H9 (cell line): Measurements from ENCODE around the gene VARS1. TPM values are rescaled to one million over a fixed set of nuclear protein-coding genes. Genes with fewer than 3 reads are reported as not detected.

Source experiments
- DNase-seq: peaks from one replicate; pipeline ENCODE4 v3.0.0-alpha.2; 2017
- H2AFZ ChIP-seq: one replicate; pipeline ENCODE4 v1.6.1; 2013; ENCODE audit warnings: mild to moderate bottlenecking, low read length, control low read depth, moderate library complexity
- H2AK5ac ChIP-seq: 2 replicates; pipeline ENCODE4 v1.6.1; 2013; ENCODE audit warnings: low read length, control low read depth, mixed read lengths; ENCODE audit not compliant: insufficient read length
- H2BK120ac ChIP-seq: one replicate; pipeline ENCODE4 v1.6.1; 2013; ENCODE audit warnings: low read depth, mild to moderate bottlenecking, low read length, control low read depth, inconsistent platforms; ENCODE audit not compliant: poor library complexity, severe bottlenecking
- H2BK12ac ChIP-seq: 2 replicates; pipeline ENCODE4 v1.6.1; 2013; ENCODE audit warnings: low read length, control low read depth, mixed read lengths, low read depth; ENCODE audit not compliant: insufficient read length
- H2BK15ac ChIP-seq: 2 replicates; pipeline ENCODE4 v1.6.1; 2013; ENCODE audit warnings: low read depth, low read length, control low read depth
- H2BK20ac ChIP-seq: one replicate; pipeline ENCODE4 v1.6.1; 2013; ENCODE audit warnings: low read depth, mild to moderate bottlenecking, low read length, control low read depth, inconsistent platforms; ENCODE audit not compliant: poor library complexity, severe bottlenecking
- H2BK5ac ChIP-seq: 2 replicates; pipeline ENCODE4 v1.6.1; 2013; ENCODE audit warnings: low read length, control low read depth, mixed read lengths; ENCODE audit not compliant: insufficient read length
- H3K14ac ChIP-seq: 2 replicates; pipeline ENCODE4 v1.6.1; 2013; ENCODE audit warnings: low read length, control low read depth; ENCODE audit not compliant: insufficient read depth
- H3K18ac ChIP-seq: 2 replicates; pipeline ENCODE4 v1.6.1; 2013; ENCODE audit warnings: low read depth, mild to moderate bottlenecking, mixed read lengths, low read length, control low read depth; ENCODE audit not compliant: insufficient read length
- H3K23ac ChIP-seq: 2 replicates; pipeline ENCODE4 v1.6.1; 2013; ENCODE audit warnings: low read length, control low read depth, mixed read lengths, low read depth; ENCODE audit not compliant: insufficient read length
- H3K23me2 ChIP-seq: 2 replicates; pipeline ENCODE4 v1.6.1; 2013; ENCODE audit warnings: low read depth, mild to moderate bottlenecking, mixed read lengths, low read length, control low read depth; ENCODE audit not compliant: insufficient read length, poor library complexity, severe bottlenecking
- H3K27ac ChIP-seq: 2 replicates; pipeline ENCODE4 v1.5.1; 2013; ENCODE audit warnings: low read length, control low read depth, mixed read lengths, low read depth; ENCODE audit not compliant: insufficient read length
- H3K27me3 ChIP-seq: 2 replicates; pipeline ENCODE4 v1.6.1; 2013; ENCODE audit warnings: low read length, control low read depth, inconsistent platforms; ENCODE audit not compliant: insufficient read depth
- H3K4ac ChIP-seq: 2 replicates; pipeline ENCODE4 v1.6.1; 2013; ENCODE audit warnings: low read depth, mild to moderate bottlenecking, control low read depth, inconsistent platforms, low read length, moderate library complexity
- H3K4me1 ChIP-seq: 2 replicates; pipeline ENCODE4 v1.6.1; 2013; ENCODE audit warnings: low read length, control low read depth, inconsistent platforms; ENCODE audit not compliant: insufficient read depth
- H3K4me2 ChIP-seq: 2 replicates; pipeline ENCODE4 v1.6.1; 2013; ENCODE audit warnings: low read length, control low read depth, mixed read lengths; ENCODE audit not compliant: insufficient read length, insufficient read depth
- H3K56ac ChIP-seq: 2 replicates; pipeline ENCODE4 v1.6.1; 2013; ENCODE audit warnings: low read depth, mild to moderate bottlenecking, mixed read lengths, low read length, control low read depth; ENCODE audit not compliant: insufficient read length
- H3K79me1 ChIP-seq: 2 replicates; pipeline ENCODE4 v1.6.1; 2013; ENCODE audit warnings: low read depth, mild to moderate bottlenecking, moderate library complexity, low read length, control low read depth, inconsistent platforms; ENCODE audit not compliant: insufficient read depth, poor library complexity, severe bottlenecking
- H3K79me2 ChIP-seq: 2 replicates; pipeline ENCODE4 v1.6.1; 2013; ENCODE audit warnings: low read length, control low read depth, inconsistent platforms; ENCODE audit not compliant: insufficient read depth
- H3K9ac ChIP-seq: 2 replicates; pipeline ENCODE4 v1.6.1; 2013; ENCODE audit warnings: low read length, control low read depth, mixed read lengths; ENCODE audit not compliant: insufficient read length; ENCODE audit errors: extremely low read depth
- H3K9me3 ChIP-seq: one replicate; pipeline ENCODE4 v1.6.1; 2013; ENCODE audit warnings: low read depth, low read length, inconsistent platforms; ENCODE audit not compliant: control insufficient read depth
- H3T11ph ChIP-seq: one replicate; pipeline ENCODE4 v1.6.1; 2013; ENCODE audit warnings: mild to moderate bottlenecking, low read length, control low read depth, inconsistent platforms
- H4K20me1 ChIP-seq: one replicate; pipeline ENCODE4 v1.6.1; 2013; ENCODE audit not compliant: control insufficient read depth, insufficient read length, insufficient read depth
- H4K5ac ChIP-seq: 2 replicates; pipeline ENCODE4 v1.6.1; 2013; ENCODE audit warnings: low read depth, mild to moderate bottlenecking, mixed read lengths, low read length, control low read depth; ENCODE audit not compliant: insufficient read length
- H4K8ac ChIP-seq: replicated peaks from 2 replicates; pipeline ENCODE4 v1.6.1; 2013; ENCODE audit warnings: low read length, control low read depth, mixed read lengths, low read depth; ENCODE audit not compliant: insufficient read length
- H4K91ac ChIP-seq: 2 replicates; pipeline ENCODE4 v1.6.1; 2013; ENCODE audit warnings: low read depth, mild to moderate bottlenecking, moderate library complexity, mixed read lengths, low read length, control low read depth; ENCODE audit not compliant: insufficient read length
- H3K27ac Mint-ChIP-seq, 3 experiments: 2 replicates in 2 of 3; 3 replicates in 1 of 3; pipeline ENCODE4 v1.8.0; 2020 to 2021; ENCODE audit warnings: mixed read lengths in 3 of 3, mild to moderate bottlenecking in 1 of 3, moderate library complexity in 1 of 3
- H3K27me3 Mint-ChIP-seq: 2 replicates; pipeline ENCODE4 v1.8.0; 2021; ENCODE audit warnings: low read depth, mild to moderate bottlenecking, moderate library complexity, mixed read lengths
- H3K36me3 Mint-ChIP-seq, 3 experiments: 2 replicates in 2 of 3; 3 replicates in 1 of 3; pipeline ENCODE4 v1.8.0; 2020 to 2021; ENCODE audit warnings: low read depth in 3 of 3, mixed read lengths in 3 of 3; ENCODE audit not compliant: insufficient read depth in 1 of 3
- H3K4me1 Mint-ChIP-seq, 2 experiments: 2 replicates each; pipeline ENCODE4 v1.8.0; 2020; ENCODE audit warnings: mixed read lengths in 2 of 2
- H3K4me3 Mint-ChIP-seq, 2 experiments: 2 replicates in 1 of 2; 3 replicates in 1 of 2; pipeline ENCODE4 v1.8.0; 2020 to 2021; ENCODE audit warnings: mild to moderate bottlenecking in 2 of 2, mixed read lengths in 2 of 2, moderate library complexity in 1 of 2
- H3K9me3 Mint-ChIP-seq, 2 experiments: 2 replicates in 1 of 2; 3 replicates in 1 of 2; pipeline ENCODE4 v1.8.0; 2020; ENCODE audit warnings: mild to moderate bottlenecking in 2 of 2, mixed read lengths in 2 of 2, moderate library complexity in 1 of 2
- WGBS: extraction: QIAGEN DNeasy Blood & Tissue Kit; methylation state at CpG from one replicate; pipeline ENCODE4 v1.1.7; 2013; ENCODE audit warnings: missing lambda C conversion rate, low lambda C conversion rate, mixed read lengths; ENCODE audit not compliant: insufficient read length; ENCODE audit errors: extremely low coverage; 5-methylcytosine and 5-hydroxymethylcytosine counted together
- total RNA-seq: library from RNA; stranded (reverse); gene quantifications from 2 replicates; pipeline ENCODE4 v1.2.1, GENCODE V29; 2021
- TF ChIP-seq, protein P1 (sequence below): fragments of 200-600 bp; sonication (generic); conservative IDR thresholded peaks from 3 replicates; pipeline ENCODE4 v1.8.0; 2021; ENCODE audit warnings: antibody characterized with exemption, mild to moderate bottlenecking

Gene VARS1
- total RNA-seq, 1 experiment from 2014 or later, result 154 TPM

DNA sequence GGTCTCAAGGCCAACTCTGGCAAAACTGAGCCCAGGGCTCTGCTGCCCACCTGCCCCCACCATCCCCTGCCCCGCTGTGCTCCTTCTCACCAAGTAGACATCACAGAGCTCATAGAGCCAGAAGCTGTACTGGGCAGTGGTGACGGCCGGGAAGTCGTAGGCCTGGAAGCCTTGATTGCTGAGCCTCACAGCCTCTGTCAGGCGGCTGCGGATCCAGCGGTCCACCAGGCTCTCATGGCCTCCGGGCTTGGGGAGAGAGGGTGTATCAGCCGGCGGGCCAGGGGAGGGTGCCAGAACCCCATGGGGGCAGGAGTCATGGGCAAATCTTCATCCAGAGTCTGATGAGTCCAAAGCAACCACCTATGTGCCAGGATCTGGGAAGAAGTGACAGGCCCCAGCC is 15.6 kb downstream of the VARS1 start:
- Histone ChIP-seq H3K4me2 (no peak overlapping the region), H3K4ac (no peak overlapping the region), H3K4me1 (no peaks in the 10 kb centered on the region), H3K9me3 (no peaks in the 10 kb centered on the region), H3K56ac (no peak overlapping the region), H3K23me2 (no peaks in the 10 kb centered on the region), H3K9ac (no peak overlapping the region), H3K27me3 (no peaks in the 10 kb centered on the region), H3K14ac (no peak overlapping the region), H2AK5ac (no peak overlapping the region), H3K79me2 (no peaks in the 10 kb centered on the region), H2BK12ac (no peak overlapping the region), H4K91ac (no peak overlapping the region), H4K20me1 (no peaks in the 10 kb centered on the region), H4K5ac (no peak overlapping the region), H2BK120ac (no peak overlapping the region), H3T11ph (no peak overlapping the region), H3K18ac (no peak overlapping the region), H2BK15ac (no peak overlapping the region), H3K79me1 (no peaks in the 10 kb centered on the region), H2BK5ac (no peak overlapping the region), H2AFZ (no peak overlapping the region), H2BK20ac (no peak overlapping the region), H3K27ac (no peak overlapping the region), H3K23ac (no peak overlapping the region), H4K8ac (no peak overlapping the region)
- Mint-ChIP-seq H3K27ac (no peak overlapping the region), H3K4me3 (no peak overlapping the region), H3K27me3 (no peaks in the 10 kb centered on the region), H3K4me1 (peaks cover 5 to 10% of the 10 kb centered on the region in 2 experiments; a peak in 3 of 4 replicates), H3K36me3 (peaks cover 43 to 68% (median 51%) of the 10 kb centered on the region in 3 experiments), H3K9me3 (no peaks in the 10 kb centered on the region)
- WGBS, result no CpG with 5 or more reads among the region's 10 CpGs
- TF ChIP-seq, protein P1, sequence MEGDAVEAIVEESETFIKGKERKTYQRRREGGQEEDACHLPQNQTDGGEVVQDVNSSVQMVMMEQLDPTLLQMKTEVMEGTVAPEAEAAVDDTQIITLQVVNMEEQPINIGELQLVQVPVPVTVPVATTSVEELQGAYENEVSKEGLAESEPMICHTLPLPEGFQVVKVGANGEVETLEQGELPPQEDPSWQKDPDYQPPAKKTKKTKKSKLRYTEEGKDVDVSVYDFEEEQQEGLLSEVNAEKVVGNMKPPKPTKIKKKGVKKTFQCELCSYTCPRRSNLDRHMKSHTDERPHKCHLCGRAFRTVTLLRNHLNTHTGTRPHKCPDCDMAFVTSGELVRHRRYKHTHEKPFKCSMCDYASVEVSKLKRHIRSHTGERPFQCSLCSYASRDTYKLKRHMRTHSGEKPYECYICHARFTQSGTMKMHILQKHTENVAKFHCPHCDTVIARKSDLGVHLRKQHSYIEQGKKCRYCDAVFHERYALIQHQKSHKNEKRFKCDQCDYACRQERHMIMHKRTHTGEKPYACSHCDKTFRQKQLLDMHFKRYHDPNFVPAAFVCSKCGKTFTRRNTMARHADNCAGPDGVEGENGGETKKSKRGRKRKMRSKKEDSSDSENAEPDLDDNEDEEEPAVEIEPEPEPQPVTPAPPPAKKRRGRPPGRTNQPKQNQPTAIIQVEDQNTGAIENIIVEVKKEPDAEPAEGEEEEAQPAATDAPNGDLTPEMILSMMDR, result no peak
- DNase-seq, result no peak
